GM10248 (cell line): ENCODE data around the gene IFT122.

ENCODE experiments used
- CTCF ChIA-PET: fragments of 300-600 bp; sonication (Branson Sonifier 250); formaldehyde crosslinking; extraction: SDS; loops from one replicate; lab custom pipeline; 2021; ENCODE audit warnings: antibody characterized with exemption; lab: Yijun Ruan, JAX
- POLR2A ChIA-PET: fragments of 350-650 bp; sonication (Branson Sonifier 250); formaldehyde crosslinking; extraction: SDS; loops from one replicate; lab custom pipeline; 2020; ENCODE audit warnings: antibody characterized with exemption; lab: Yijun Ruan, JAX
- DNase-seq: peaks from one replicate; pipeline ENCODE4 v3.0.0; 2012; ENCODE audit errors: extremely low spot score
- TF ChIP-seq, protein P1 (sequence below): IDR thresholded peaks from 2 replicates; pipeline ENCODE4 v1.5.1; 2012; ENCODE audit warnings: mild to moderate bottlenecking, low read depth; ENCODE audit errors: extremely low read depth, missing control alignments, control extremely low read depth

The IFT122 gene

DNA sequence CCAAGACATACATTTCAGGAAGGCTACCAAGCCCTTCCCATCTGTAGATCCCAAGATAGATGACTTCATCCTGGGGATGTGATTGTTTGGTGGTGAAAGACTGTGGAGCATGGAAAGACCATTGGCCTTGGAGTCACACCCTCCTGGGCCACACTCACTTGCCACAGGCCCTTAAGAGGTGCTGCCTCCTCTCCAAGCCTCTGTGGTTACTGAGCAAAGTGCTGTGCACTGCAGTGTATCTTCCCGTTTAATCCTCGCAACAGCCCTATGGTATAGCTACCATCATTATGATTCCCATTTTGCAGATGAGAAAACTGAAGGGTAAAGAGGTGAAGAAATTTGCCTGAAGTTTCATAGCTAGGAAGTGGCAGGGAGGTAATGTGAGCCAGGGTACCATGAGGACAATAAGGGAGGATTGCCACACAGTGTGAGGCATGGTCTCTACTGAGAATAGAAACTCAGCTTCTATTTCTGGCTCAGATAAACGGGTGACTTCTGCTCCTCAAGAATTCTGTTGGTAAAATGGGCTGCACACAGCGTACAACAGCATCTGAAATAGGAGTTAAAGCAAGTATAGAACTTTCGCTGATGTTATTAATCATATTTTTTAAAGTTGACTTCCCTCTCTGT lies 64.6 kb downstream of the IFT122 start:
- POLR2A ChIA-PET: no interaction called here
- no peak for DNase-seq
- TF ChIP-seq, protein P1, sequence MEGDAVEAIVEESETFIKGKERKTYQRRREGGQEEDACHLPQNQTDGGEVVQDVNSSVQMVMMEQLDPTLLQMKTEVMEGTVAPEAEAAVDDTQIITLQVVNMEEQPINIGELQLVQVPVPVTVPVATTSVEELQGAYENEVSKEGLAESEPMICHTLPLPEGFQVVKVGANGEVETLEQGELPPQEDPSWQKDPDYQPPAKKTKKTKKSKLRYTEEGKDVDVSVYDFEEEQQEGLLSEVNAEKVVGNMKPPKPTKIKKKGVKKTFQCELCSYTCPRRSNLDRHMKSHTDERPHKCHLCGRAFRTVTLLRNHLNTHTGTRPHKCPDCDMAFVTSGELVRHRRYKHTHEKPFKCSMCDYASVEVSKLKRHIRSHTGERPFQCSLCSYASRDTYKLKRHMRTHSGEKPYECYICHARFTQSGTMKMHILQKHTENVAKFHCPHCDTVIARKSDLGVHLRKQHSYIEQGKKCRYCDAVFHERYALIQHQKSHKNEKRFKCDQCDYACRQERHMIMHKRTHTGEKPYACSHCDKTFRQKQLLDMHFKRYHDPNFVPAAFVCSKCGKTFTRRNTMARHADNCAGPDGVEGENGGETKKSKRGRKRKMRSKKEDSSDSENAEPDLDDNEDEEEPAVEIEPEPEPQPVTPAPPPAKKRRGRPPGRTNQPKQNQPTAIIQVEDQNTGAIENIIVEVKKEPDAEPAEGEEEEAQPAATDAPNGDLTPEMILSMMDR: no peak
- CTCF ChIA-PET: interaction anchor here (5.6 kb wide), 1 partner anchor 13 kb away, joined by 48 read pairs; no protein-coding TSS in a partner anchor

DNA sequence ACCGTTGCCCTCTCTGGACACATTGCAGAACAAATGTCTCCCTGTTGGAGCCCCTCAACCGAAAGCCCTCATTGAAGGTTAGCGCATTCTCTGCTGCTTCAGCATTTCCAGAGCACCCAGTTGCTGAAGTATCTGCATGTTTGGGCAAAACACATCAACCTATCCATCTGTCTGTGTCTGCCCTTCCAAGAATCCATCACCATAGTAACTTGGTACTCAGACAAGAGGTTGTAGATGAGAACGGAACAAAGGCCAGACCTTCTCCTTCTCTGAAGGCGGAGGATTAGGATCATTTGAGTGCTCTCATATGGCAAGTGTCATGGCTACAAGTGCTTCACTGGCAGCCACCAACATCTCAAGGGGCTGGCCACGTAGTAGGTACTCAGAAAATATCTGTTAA lies 65.3 kb downstream of the IFT122 start:
- DNase-seq: no peak
- TF ChIP-seq, protein P1: no peak
- POLR2A ChIA-PET: no interaction called here
- CTCF ChIA-PET: no interaction called here

DNA sequence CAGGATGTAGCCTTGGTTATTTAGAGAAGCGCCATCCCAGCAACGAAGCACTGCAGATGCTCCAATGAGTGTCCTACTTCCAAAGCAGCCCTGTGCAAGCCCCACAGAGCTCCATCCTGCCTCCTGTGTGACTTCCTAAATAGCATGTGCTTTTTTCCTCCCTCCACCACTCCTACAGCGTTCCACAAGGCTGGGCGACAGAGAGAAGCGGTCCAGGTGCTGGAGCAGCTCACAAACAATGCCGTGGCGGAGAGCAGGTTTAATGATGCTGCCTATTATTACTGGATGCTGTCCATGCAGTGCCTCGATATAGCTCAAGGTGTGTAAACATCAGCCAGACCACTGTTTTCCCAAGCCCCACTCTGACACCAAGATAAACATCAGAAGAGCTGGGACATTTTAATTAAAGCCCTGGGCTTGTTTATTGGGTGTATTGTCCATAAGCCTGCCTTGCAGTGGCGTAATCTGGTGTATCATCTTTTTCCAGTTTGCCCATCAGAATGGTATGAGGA lies 66.3 kb downstream of the IFT122 start:
- ChIA-PET POLR2A (no interaction called here), CTCF (interaction anchor here (1.3 kb wide), 1 partner anchor 18 kb away, joined by 4 read pairs; no protein-coding TSS in a partner anchor)
- DNase-seq: no peak
- TF ChIP-seq, protein P1: no peak

DNA sequence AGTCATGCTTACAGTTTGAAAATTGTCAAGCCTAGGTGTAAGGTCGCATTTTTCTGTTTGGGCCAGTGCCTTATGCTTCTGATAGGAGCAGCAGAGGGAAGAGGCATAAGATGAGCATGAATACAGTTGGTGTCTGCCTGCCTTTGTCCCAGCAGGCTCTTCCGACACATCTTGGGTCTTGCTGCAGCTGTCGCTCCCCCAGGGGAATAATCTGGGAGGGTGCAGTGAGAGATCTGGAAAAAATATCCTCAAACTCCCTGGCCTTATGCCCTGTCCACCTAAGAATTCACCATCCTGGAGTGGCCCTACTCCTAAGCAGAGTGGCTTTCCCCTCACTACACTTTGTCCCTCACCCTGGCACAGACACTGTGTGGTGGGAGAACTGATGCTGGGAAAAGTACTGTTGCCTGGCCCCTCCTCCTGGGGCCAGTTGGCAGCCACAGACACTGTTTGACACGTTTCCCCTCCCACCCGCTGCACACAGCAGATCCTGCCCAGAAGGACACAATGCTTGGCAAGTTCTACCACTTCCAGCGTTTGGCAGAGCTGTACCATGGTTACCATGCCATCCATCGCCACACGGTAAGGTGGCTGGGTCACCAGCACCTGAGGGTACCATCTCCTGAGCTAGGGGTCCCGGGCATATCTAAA lies 67.3 kb downstream of the IFT122 start:
- ChIA-PET CTCF (interaction anchor here (1.3 kb wide), 1 partner anchor 17 kb away, joined by 4 read pairs; no protein-coding TSS in a partner anchor), POLR2A (no interaction called here)
- TF ChIP-seq, protein P1: no peak
- DNase-seq: no peak

DNA sequence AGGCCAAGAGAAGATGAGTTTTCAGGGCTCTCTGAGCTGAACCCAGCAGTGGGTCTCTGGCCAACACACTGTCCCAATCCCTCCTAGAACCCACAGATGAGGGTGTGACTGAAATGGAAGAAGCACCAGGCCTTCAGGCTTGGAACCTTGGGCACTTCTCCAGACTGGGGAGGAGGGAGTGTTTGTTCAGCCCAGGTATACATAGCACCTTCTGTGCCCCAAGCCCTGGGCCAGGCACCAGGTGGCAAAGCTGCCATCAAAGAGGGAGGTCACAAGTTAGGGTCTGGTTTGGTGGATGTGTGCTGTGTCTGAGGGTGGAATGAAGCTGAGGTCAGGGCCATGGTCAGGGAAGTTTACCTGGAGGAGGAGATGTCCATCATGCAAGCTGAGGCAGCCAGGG lies 72.6 kb downstream of the IFT122 start:
- POLR2A ChIA-PET: no interaction called here
- TF ChIP-seq, protein P1: no peak
- CTCF ChIA-PET: interaction anchor here (1.3 kb wide), 1 partner anchor 20 kb away, joined by 3 read pairs; no protein-coding TSS in a partner anchor
- DNase-seq: no peak

DNA sequence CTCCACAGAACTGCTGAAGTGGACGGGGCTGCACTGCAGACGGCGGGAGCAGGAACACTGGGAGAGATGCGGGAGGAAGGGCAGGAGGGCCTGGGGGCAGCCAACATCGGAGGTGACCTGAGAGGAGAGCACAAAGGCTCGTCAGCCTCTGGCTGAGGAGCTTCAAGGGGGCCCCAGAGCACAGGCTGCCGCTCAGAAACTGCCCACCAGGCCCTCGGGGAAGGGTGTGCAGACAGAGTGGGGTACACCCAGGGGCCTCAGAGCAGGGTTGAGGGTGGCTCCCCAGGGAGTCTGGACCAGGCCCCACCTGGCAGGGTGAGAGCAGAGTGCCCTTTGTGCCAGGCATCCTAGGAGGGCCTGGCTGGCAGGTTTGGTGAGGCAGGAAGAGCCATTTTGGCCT lies 73.7 kb downstream of the IFT122 start:
- TF ChIP-seq, protein P1: no peak
- POLR2A ChIA-PET: no interaction called here

More for the DNA sequence above, 73.7 kb downstream of the IFT122 start:
- CTCF ChIA-PET: interaction anchor here (1.3 kb wide), 1 partner anchor 10 kb away, joined by 6 read pairs; no protein-coding TSS in a partner anchor
- DNase-seq: no peak
